Measurements from ENCODE around the gene MARCHF10. TPM values are rescaled to one million over a fixed set of nuclear protein-coding genes. Genes with fewer than 3 reads are reported as not detected.

Gene MARCHF10
- total RNA-seq, 4 donors from 2014 or later: 0.19 TPM; not detected in 3

- Histone ChIP-seq H3K36me3 (no peaks in the 10 kb centered on the region), H3K4me1 (peaks cover 0 to 6% (median 0%) of the 10 kb centered on the region in 3 donors), H3K27ac (no peak overlapping the region), H3K9me3 (no peaks in the 10 kb centered on the region), H3K27me3 (no peaks in the 10 kb centered on the region), H3K4me3 (no peak overlapping the region)
- WGBS, 2 donors (ENCODE audit: low coverage in 1 of 2): 75% methylated on average over 1 of the region's 1 CpG; no CpG with 5 or more reads in 1 of the 2 donors
- no peak for TF ChIP-seq CTCF (IDR thresholded peaks at IDR 0.05)
- no peak for TF ChIP-seq EP300 (IDR thresholded peaks at IDR 0.05)
- TF ChIP-seq POLR2A (IDR thresholded peaks at IDR 0.05): no peak
- TF ChIP-seq POLR2AphosphoS5 (IDR thresholded peaks at IDR 0.05): no peak
- ATAC-seq: no peak
These were observed 11.8 kb downstream of the MARCHF10 start for GRCh38 chr17:62796291-62796690.

GRCh38 chr17:62794666-62794971 is 13.5 kb downstream of the MARCHF10 start:
- Histone ChIP-seq H3K4me1 (no peaks in the 10 kb centered on the region), H3K9me3 (no peaks in the 10 kb centered on the region), H3K4me3 (no peak overlapping the region), H3K27ac (no peak overlapping the region), H3K27me3 (no peaks in the 10 kb centered on the region), H3K36me3 (no peaks in the 10 kb centered on the region)
- TF ChIP-seq CTCF (IDR thresholded peaks at IDR 0.05) (no peak), POLR2A (IDR thresholded peaks at IDR 0.05) (no peak), POLR2AphosphoS5 (IDR thresholded peaks at IDR 0.05) (no peak), EP300 (IDR thresholded peaks at IDR 0.05) (no peak)
- 48 to 60% methylated on average over 3 to 4 of the region's 4 CpGs for WGBS, 2 donors (ENCODE audit: low coverage in 1 of 2)
- ATAC-seq: no peak

GRCh38 chr17:62793919-62794665 is 14.0 kb downstream of the MARCHF10 start:
- 86 to 100% methylated on average over 1 to 3 of the region's 3 CpGs for WGBS, 2 donors (ENCODE audit: low coverage in 1 of 2)
- no peaks in the 10 kb centered on the region for H3K27me3 ChIP-seq
- no peaks in the 10 kb centered on the region for H3K36me3 ChIP-seq
- H3K9me3 ChIP-seq: no peaks in the 10 kb centered on the region
- ATAC-seq: no peak
- no peak overlapping the region for H3K27ac ChIP-seq
- TF ChIP-seq EP300 (IDR thresholded peaks at IDR 0.05) (no peak), POLR2A (IDR thresholded peaks at IDR 0.05) (no peak), POLR2AphosphoS5 (IDR thresholded peaks at IDR 0.05) (no peak), CTCF (IDR thresholded peaks at IDR 0.05) (no peak)
- H3K4me3 ChIP-seq: no peak overlapping the region
- H3K4me1 ChIP-seq: no peaks in the 10 kb centered on the region

GRCh38 chr17:62792447-62792800 is 15.7 kb downstream of the MARCHF10 start:
- TF ChIP-seq CTCF (IDR thresholded peaks at IDR 0.05) (no peak), EP300 (IDR thresholded peaks at IDR 0.05) (no peak), POLR2A (IDR thresholded peaks at IDR 0.05) (no peak), POLR2AphosphoS5 (IDR thresholded peaks at IDR 0.05) (no peak)
- 86 to 100% methylated on average over 1 of the region's 1 CpG for WGBS, 2 donors (ENCODE audit: low coverage in 1 of 2)
- Histone ChIP-seq H3K4me1 (no peaks in the 10 kb centered on the region), H3K27ac (no peak overlapping the region), H3K4me3 (no peak overlapping the region), H3K36me3 (no peaks in the 10 kb centered on the region), H3K9me3 (no peaks in the 10 kb centered on the region), H3K27me3 (no peaks in the 10 kb centered on the region)
- ATAC-seq: no peak

GRCh38 chr17:62791767-62792446 is 16.2 kb downstream of the MARCHF10 start:
- no peaks in the 10 kb centered on the region for H3K9me3 ChIP-seq
- no peaks in the 10 kb centered on the region for H3K36me3 ChIP-seq
- H3K27ac ChIP-seq: no peak overlapping the region
- H3K4me1 ChIP-seq: no peaks in the 10 kb centered on the region
- no peak for TF ChIP-seq POLR2AphosphoS5 (IDR thresholded peaks at IDR 0.05)
- TF ChIP-seq CTCF (IDR thresholded peaks at IDR 0.05): no peak
- no peak for TF ChIP-seq POLR2A (IDR thresholded peaks at IDR 0.05)
- no peak for TF ChIP-seq EP300 (IDR thresholded peaks at IDR 0.05)
- ATAC-seq: no peak
- no peaks in the 10 kb centered on the region for H3K27me3 ChIP-seq
- H3K4me3 ChIP-seq: no peak overlapping the region
- WGBS, 2 donors (ENCODE audit: low coverage in 1 of 2): 65 to 85% methylated on average over 7 to 8 of the region's 12 CpGs
